ENCODE results near the gene FANCE.

The FANCE gene

GRCh38 chr6:35489995-35490791 is 38.1 kb downstream of the FANCE start:
- H3K27me3 ChIP-seq (ENCODE audit: control insufficient read depth, insufficient read depth, low read length) = peaks cover 2% of the 10 kb centered on the region
- no peaks in the 10 kb centered on the region for H3K9me3 ChIP-seq (ENCODE audit: control insufficient read depth, insufficient read depth, low read length)
- peak overlapping the region; percentile 58 for H3K4me3 ChIP-seq (ENCODE audit: low read depth, low read length)
- H3K36me3 ChIP-seq (ENCODE audit: control insufficient read depth, insufficient read depth, low read length) = peaks cover 5% of the 10 kb centered on the region
- H3K4me1 ChIP-seq (ENCODE audit: control insufficient read depth, insufficient read depth, low read length) = peaks cover 55% of the 10 kb centered on the region
- peak overlapping the region; percentile 61 for H3K9ac ChIP-seq (ENCODE audit: low read depth, low read length)

DNA sequence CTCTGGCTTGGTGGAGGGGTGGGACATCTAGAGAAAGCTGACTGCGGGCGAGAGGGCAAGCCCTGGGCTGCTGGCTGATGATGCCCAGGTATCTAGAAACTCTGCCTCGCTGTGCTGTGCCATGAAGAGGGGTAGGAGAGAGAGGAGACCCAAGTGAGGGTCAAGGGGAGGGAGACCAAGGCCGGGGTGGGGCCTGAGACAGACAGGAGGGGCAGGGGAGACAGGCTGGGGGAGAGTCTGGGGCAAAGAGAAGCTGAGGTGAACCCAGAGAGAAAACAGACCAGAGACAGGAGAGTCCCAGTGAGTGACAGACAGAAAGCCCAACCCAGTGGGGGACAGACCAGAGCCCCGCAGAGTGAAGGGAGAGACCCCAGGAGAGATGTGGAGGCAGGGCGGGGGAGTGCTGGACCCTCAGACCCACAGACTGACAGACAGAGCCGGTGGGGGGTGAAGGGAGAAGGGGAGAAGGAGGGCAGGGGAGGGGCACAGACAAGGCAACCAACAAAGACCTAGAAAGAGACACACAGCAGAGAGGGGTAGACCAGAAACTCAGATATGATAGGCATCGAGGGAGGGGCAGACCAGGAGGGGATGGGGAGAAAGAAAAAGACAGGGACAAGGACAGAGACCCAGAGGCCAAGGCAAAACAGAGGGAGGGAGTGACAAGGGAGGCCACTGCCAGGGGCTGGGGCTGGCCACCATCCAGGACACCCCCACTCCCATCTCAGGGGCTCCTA is 38.9 kb downstream of the FANCE start:
- Histone ChIP-seq H3K4me3 (ENCODE audit: low read depth, low read length) (peak overlapping the region; percentile 58), H3K9ac (ENCODE audit: low read depth, low read length) (no peak overlapping the region)

GRCh38 chr6:35491558-35492257 is 39.6 kb downstream of the FANCE start:
- peak overlapping the region; percentile 37 for H3K9ac ChIP-seq (ENCODE audit: low read depth, low read length)
- H3K4me1 ChIP-seq (ENCODE audit: control insufficient read depth, insufficient read depth, low read length) = peaks cover 50% of the 10 kb centered on the region
- peak overlapping the region; percentile 26 for H3K4me3 ChIP-seq (ENCODE audit: low read depth, low read length)
- H3K36me3 ChIP-seq (ENCODE audit: control insufficient read depth, insufficient read depth, low read length) = peaks cover 4% of the 10 kb centered on the region
- no peaks in the 10 kb centered on the region for H3K9me3 ChIP-seq (ENCODE audit: control insufficient read depth, insufficient read depth, low read length)
- peaks cover 5% of the 10 kb centered on the region for H3K27me3 ChIP-seq (ENCODE audit: control insufficient read depth, insufficient read depth, low read length)

More for the DNA sequence above, 38.9 kb downstream of the FANCE start:
- H3K9me3 ChIP-seq (ENCODE audit: control insufficient read depth, insufficient read depth, low read length) = no peaks in the 10 kb centered on the region
- peaks cover 53% of the 10 kb centered on the region for H3K4me1 ChIP-seq (ENCODE audit: control insufficient read depth, insufficient read depth, low read length)
- peaks cover 4% of the 10 kb centered on the region for H3K36me3 ChIP-seq (ENCODE audit: control insufficient read depth, insufficient read depth, low read length)
- peaks cover 5% of the 10 kb centered on the region for H3K27me3 ChIP-seq (ENCODE audit: control insufficient read depth, insufficient read depth, low read length)

- Histone ChIP-seq H3K9ac (ENCODE audit: low read depth, low read length) (peak overlapping the region; percentile 37), H3K36me3 (ENCODE audit: control insufficient read depth, insufficient read depth, low read length) (peaks cover 4% of the 10 kb centered on the region), H3K4me1 (ENCODE audit: control insufficient read depth, insufficient read depth, low read length) (peaks cover 44% of the 10 kb centered on the region), H3K9me3 (ENCODE audit: control insufficient read depth, insufficient read depth, low read length) (no peaks in the 10 kb centered on the region), H3K27me3 (ENCODE audit: control insufficient read depth, insufficient read depth, low read length) (peaks cover 5% of the 10 kb centered on the region), H3K4me3 (ENCODE audit: low read depth, low read length) (peak overlapping the region; percentile 26)
Measured at GRCh38 chr6:35492258-35492973, 40.3 kb downstream of the FANCE start.

DNA sequence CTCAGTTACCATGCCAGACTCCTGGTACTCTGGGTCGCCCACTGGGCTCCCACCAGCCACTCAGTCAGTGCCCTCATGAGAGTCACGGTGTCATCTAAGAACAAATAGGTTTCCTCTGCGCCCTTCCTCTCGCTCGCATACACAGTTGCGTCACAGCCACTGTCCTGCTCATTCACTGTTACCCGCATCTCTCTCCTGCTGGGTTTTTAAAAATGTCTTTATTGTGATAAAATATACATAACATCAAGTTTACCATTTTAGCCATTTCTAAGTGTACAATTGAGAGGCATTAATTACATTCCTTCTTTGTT is 40.8 kb downstream of the FANCE start:
- H3K27me3 ChIP-seq (ENCODE audit: control insufficient read depth, insufficient read depth, low read length) = peaks cover 5% of the 10 kb centered on the region
- H3K4me3 ChIP-seq (ENCODE audit: low read depth, low read length) = no peak overlapping the region
- H3K36me3 ChIP-seq (ENCODE audit: control insufficient read depth, insufficient read depth, low read length) = peaks cover 4% of the 10 kb centered on the region
- H3K4me1 ChIP-seq (ENCODE audit: control insufficient read depth, insufficient read depth, low read length) = peaks cover 42% of the 10 kb centered on the region
- no peaks in the 10 kb centered on the region for H3K9me3 ChIP-seq (ENCODE audit: control insufficient read depth, insufficient read depth, low read length)
- H3K9ac ChIP-seq (ENCODE audit: low read depth, low read length) = no peak overlapping the region

- Histone ChIP-seq H3K9me3 (ENCODE audit: control insufficient read depth, insufficient read depth, low read length) (no peaks in the 10 kb centered on the region), H3K4me1 (ENCODE audit: control insufficient read depth, insufficient read depth, low read length) (peaks cover 44% of the 10 kb centered on the region), H3K9ac (ENCODE audit: low read depth, low read length) (no peak overlapping the region), H3K27me3 (ENCODE audit: control insufficient read depth, insufficient read depth, low read length) (peaks cover 9% of the 10 kb centered on the region), H3K4me3 (ENCODE audit: low read depth, low read length) (no peak overlapping the region), H3K36me3 (ENCODE audit: control insufficient read depth, insufficient read depth, low read length) (peaks cover 4% of the 10 kb centered on the region)
Measured at GRCh38 chr6:35493307-35493983, 41.3 kb downstream of the FANCE start.

DNA sequence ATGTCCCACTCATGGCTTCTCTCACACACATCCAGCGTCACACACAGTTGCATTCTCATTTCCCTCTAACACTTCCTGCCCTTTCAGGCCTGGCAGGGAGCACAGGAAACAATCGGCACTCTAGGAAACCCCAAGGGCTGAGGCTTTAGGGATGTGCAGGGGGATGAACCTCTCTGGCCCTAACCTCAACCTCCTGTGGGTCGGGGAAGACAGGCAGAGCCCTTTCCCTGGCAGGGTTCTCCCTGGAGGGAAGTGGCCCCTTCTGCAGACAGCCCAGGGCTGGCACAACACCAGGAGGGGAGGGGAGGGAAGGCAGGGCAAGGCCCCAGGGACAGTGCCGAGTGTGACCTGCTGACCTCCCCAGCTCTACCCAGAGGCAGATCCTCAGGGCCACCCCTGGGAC is 42.0 kb downstream of the FANCE start:
- no peak overlapping the region for H3K9ac ChIP-seq (ENCODE audit: low read depth, low read length)
- H3K4me3 ChIP-seq (ENCODE audit: low read depth, low read length) = no peak overlapping the region
- peaks cover 47% of the 10 kb centered on the region for H3K4me1 ChIP-seq (ENCODE audit: control insufficient read depth, insufficient read depth, low read length)
- H3K36me3 ChIP-seq (ENCODE audit: control insufficient read depth, insufficient read depth, low read length) = peaks cover 4% of the 10 kb centered on the region
- no peaks in the 10 kb centered on the region for H3K9me3 ChIP-seq (ENCODE audit: control insufficient read depth, insufficient read depth, low read length)
- H3K27me3 ChIP-seq (ENCODE audit: control insufficient read depth, insufficient read depth, low read length) = peaks cover 17% of the 10 kb centered on the region

- Histone ChIP-seq H3K4me3 (ENCODE audit: low read depth, low read length) (peak overlapping the region; percentile 77), H3K4me1 (ENCODE audit: control insufficient read depth, insufficient read depth, low read length) (peaks cover 41% of the 10 kb centered on the region), H3K9ac (ENCODE audit: low read depth, low read length) (no peak overlapping the region), H3K27me3 (ENCODE audit: control insufficient read depth, insufficient read depth, low read length) (peaks cover 24% of the 10 kb centered on the region), H3K9me3 (ENCODE audit: control insufficient read depth, insufficient read depth, low read length) (no peaks in the 10 kb centered on the region), H3K36me3 (ENCODE audit: control insufficient read depth, insufficient read depth, low read length) (peaks cover 4% of the 10 kb centered on the region)
Measured at GRCh38 chr6:35495258-35496035, 43.3 kb downstream of the FANCE start.

DNA sequence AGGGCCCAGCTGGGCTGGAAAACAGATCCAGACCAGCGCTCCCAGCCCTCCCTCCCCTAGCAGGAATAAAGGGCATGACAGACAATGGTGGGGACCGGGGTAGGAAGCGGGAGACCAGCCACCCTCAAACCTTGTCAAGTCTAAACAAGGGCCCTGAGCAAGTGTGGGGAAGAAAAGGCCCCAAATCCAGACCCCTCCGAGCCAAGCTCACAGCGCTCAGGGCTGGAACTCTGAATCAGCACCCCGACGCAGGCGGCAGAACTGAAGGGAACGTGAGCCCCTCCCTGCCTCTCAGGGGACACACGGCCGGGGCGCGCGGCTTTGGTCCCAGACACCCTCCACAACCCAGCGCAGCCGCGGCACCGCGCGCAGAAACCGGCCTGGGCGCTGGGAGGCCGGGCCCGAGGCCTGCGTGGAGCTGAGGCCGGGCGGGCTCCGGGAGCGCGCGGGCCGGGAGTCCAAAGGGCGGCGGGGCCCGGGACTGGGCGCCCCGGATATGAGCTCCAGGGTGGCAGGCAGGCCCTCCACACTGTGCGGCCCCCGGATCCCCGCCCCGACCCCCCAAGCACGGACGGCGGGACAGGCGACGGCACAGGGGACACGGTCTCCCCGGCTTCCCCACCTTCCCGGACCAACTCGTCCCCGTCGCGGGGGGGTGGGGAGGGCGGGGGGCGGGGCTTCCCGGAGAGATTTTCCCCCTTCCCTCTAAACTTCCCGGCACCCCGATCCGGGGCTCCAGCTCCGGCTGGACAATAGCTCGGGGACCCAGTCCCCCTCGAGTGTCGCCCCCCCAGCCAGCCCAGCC is 44.1 kb downstream of the FANCE start:
- H3K27me3 ChIP-seq (ENCODE audit: control insufficient read depth, insufficient read depth, low read length) = peaks cover 24% of the 10 kb centered on the region
- peaks cover 4% of the 10 kb centered on the region for H3K36me3 ChIP-seq (ENCODE audit: control insufficient read depth, insufficient read depth, low read length)
- peak overlapping the region; percentile 37 for H3K9ac ChIP-seq (ENCODE audit: low read depth, low read length)

More for the DNA sequence above, 44.1 kb downstream of the FANCE start:
- peak overlapping the region; percentile 77 for H3K4me3 ChIP-seq (ENCODE audit: low read depth, low read length)
- H3K4me1 ChIP-seq (ENCODE audit: control insufficient read depth, insufficient read depth, low read length) = peaks cover 37% of the 10 kb centered on the region
- H3K9me3 ChIP-seq (ENCODE audit: control insufficient read depth, insufficient read depth, low read length) = no peaks in the 10 kb centered on the region
